ENCODE data around the gene PHEX.
"Not testable (repeated sequence)": the region's sequence is repeated elsewhere in the genome, so short reads cannot be mapped to it uniquely, and the experiment has no call there.

PHEX gene

DNA sequence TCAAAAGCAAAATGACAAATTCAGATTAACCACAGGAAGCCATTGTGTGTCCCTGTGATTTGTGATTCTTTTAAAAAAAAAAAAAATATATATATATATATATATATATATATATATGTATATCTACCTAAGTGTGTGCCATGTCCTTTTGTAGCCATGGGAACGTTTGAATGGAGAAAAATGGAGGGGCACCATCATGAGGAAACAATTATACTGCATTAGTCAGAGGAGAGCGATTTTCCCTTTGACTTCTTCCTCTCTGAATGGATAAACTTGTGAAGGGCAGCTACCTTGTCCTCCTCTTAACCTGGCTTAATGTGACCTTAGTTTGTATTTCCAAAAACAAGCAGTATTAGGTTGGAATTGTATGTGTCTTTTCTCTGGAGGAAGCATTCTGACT lies 217.2 kb downstream of the PHEX start:
- DNase-seq = peak; percentile 14

DNA sequence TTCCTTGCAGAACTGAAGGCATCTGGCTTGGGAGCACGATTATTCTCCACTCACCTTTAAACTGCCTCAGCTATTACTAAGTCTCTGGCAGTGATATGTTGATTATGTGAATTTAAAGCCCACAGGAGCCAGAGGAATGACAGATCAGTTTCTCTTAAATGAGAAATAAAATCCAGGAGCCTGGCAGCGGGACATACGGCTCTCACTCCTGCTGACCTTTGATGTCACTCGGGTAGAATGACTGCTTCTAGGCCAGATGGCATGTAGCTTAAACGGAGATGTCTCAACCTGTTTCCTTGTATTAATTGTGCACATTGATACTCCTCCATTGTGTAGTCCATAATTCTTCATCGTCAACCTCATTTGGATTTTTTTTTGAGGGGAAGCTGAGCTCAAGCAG lies 236.6 kb downstream of the PHEX start:
- DNase-seq = no peak

DNA sequence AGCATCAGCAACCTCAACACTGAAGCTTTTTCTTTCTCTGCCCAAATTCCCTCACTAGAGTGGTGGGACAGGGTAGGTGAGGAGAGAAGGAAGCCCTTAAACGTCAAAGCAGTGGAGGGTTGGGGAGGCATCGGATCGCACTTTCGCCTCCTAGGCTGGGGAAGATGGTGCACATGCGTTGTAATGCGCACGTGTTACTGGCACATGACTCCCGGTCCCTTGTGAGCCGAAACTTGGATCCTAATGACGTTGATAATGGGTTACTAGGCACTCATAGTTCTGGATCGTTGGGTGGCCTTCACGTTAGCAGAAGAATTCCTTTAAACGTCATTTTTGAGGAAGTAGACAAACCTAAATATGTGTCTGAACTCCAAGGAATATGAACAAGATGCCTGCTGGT lies 240.5 kb downstream of the PHEX start, which contains the start of gene CBLL2:
CBLL2 (plus strand) TSS at position 301 of the 400 bp plus-strand sequence; CDS start at position 380, 79 bp downstream.
- DNase-seq = no peak

DNA sequence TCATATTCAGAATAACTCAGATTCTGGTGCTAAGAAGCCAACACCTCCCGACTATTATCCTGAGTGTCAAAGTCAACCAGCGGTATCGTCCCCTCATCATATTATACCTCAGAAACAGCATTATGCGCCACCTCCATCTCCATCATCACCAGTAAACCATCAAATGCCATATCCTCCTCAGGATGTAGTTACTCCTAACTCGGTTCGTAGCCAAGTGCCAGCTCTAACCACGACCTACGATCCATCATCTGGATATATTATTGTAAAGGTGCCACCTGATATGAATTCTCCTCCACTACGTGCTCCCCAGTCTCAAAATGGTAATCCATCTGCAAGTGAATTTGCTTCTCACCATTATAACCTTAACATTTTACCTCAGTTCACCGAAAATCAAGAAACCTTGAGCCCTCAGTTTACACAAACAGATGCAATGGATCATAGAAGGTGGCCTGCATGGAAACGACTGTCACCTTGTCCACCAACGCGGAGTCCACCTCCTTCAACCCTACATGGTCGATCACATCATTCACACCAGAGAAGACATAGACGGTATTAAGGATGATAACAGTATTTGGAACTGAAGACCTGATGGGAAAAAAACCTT lies 241.7 kb downstream of the PHEX start:
- DNase-seq = no peak

DNA sequence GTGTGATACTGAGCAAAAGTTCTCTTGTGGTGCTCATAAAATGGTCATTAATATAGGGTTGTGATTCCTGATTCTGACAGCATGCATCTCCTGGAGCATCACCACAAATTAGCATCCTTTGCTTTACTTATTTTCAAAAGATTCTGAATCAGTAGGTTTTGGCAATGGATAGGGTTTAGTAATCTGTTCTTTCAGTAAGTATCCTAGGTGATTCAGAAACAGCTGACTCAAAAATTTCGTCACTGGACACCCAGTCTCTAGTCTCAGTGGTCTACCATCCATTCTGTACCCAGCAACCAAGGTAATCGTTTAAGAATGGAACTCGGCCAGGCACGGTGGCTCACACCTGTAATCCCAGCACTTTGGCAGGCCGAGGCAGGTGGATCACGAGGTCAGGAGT lies 244.7 kb downstream of the PHEX start:
- no peak for DNase-seq

DNA sequence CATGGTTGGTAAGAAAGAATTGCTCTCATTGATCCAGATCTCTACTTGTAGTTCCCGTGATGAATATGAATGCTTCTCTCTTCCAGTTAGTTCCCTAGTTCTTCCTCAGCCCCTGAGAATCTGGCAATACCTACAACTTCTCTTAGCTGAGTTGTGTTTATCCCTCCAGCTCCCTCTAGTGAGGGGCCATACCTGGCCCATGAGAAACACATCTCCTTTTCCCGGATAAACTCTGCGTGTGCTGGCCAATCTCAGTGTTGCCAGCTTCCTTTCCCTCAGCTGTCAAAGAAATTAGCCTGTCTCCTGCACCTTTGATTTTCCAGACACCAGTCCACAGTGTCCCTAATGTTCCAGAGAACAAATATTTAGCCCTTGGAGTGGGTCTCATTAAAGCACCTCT lies 246.2 kb downstream of the PHEX start:
- DNase-seq = no peak

DNA sequence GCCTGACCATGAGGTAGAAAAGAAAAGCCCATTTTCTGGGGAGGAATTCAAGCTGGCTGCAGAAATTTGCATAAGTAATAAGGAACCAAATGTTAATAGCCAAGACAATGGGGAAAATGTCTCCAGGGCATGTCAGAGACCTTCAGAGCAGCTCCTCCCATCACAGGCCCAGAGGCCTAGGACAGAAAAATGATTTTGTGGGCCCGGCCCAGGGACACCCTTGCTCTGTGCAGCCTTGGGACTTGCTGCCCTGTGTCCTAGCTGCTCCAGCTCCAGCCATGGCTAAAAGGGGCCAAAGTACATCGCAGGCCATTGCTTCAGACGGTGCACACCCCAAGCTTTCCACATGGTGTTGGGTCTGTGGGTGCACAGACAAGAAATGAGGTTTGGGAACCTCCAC lies 257.1 kb downstream of the PHEX start:
- DNase-seq = not testable (repeated sequence)

DNA sequence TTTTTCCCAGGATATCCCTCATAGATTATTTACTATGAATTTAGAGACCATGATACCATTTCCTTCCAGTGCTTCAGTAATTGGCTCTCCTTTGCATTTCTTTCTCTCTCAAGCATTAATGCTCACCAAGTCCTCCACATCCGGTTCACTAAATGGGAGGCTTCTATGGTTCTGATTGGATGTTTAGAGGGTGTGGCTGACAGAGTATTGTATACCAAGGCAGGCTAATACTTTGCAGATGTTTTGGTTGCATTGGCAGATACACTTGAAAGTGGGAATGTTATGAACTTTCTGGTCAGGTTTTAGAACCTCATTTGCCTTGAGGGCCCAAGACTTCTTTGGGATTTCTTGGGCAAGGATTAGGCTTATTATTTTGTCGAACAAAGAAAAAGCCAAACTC lies 264.7 kb downstream of the PHEX start:
- DNase-seq = no peak

DNA sequence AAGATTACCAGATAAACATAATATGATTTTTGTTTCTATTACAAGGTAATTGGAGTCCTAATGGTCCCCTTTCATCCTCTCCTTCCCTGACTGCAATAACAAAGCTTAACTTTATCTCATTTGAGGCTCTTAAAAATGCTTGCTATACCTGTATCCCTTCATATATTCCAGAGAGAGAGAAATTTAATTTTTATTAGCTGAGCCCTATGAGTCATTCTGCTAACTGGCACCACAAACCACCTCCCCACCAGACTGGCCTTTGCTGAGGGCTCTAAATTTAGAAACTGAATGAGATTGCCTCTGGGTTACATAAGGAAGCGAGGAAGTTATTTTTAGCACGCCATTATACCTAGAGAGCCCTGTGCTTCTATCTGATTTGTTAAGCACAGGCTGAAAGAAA lies 268.0 kb downstream of the PHEX start:
- peak; percentile 78 for DNase-seq

Measured in fibroblast of skin of abdomen (primary cell).